ENCODE results near the gene CHGA. TPM values are rescaled to one million over a fixed set of nuclear protein-coding genes. Genes with fewer than 3 reads are reported as not detected.

CHGA gene
- total and polyA plus RNA-seq, 2 experiments from 2014 or later, result 40.5 to 61.3 TPM

GRCh38 chr14:92926931-92927330 lies 4.0 kb downstream of the CHGA start:
- no peaks in the 10 kb centered on the region for H3K9me2 ChIP-seq (replicated peaks; ENCODE audit: insufficient read depth)
- H2AFZ ChIP-seq, result no peak overlapping the region
- peaks cover 26% of the 10 kb centered on the region for H3K27me3 ChIP-seq
- WGBS (ENCODE audit: low lambda C conversion rate, missing lambda C conversion rate), result 85% methylated on average over 3 of the region's 3 CpGs
- no peak overlapping the region for H3K4me3 ChIP-seq
- H3K9me3 ChIP-seq (ENCODE audit: low read depth), result no peaks in the 10 kb centered on the region
- no peak for DNase-seq (ENCODE audit: low spot score)
- H3K27ac ChIP-seq, result no peak overlapping the region
- no peaks in the 10 kb centered on the region for H4K20me1 ChIP-seq (ENCODE audit: insufficient read depth, poor library complexity, severe bottlenecking)
- no peak overlapping the region for H3K4me2 ChIP-seq
- no peaks in the 10 kb centered on the region for H3K79me2 ChIP-seq
- H3K36me3 ChIP-seq (replicated peaks; ENCODE audit: insufficient read depth, low read depth), result no peaks in the 10 kb centered on the region
- no peaks in the 10 kb centered on the region for H3K4me1 ChIP-seq (ENCODE audit: insufficient read depth)
- TF ChIP-seq EZH2phosphoT487 (IDR thresholded peaks at IDR 0.05; ENCODE audit: low read depth, severe bottlenecking, unreplicated experiment) (no peak), EZH2 (IDR thresholded peaks at IDR 0.05; ENCODE audit: borderline replicate concordance) (no peak), CTCF (IDR thresholded peaks at IDR 0.05; ENCODE audit: poor library complexity) (no peak)

- WGBS (ENCODE audit: low lambda C conversion rate, missing lambda C conversion rate), result 79% methylated on average over 14 of the region's 14 CpGs
- H3K9me3 ChIP-seq (ENCODE audit: low read depth), result no peaks in the 10 kb centered on the region
- TF ChIP-seq EZH2phosphoT487 (IDR thresholded peaks at IDR 0.05; ENCODE audit: low read depth, severe bottlenecking, unreplicated experiment) (no peak), EZH2 (IDR thresholded peaks at IDR 0.05; ENCODE audit: borderline replicate concordance) (no peak), CTCF (IDR thresholded peaks at IDR 0.05; ENCODE audit: poor library complexity) (no peak)
- H4K20me1 ChIP-seq (ENCODE audit: insufficient read depth, poor library complexity, severe bottlenecking), result no peaks in the 10 kb centered on the region
- H3K27me3 ChIP-seq, result peaks cover 19% of the 10 kb centered on the region
- H3K27ac ChIP-seq, result no peak overlapping the region
- no peak overlapping the region for H3K4me2 ChIP-seq
- no peaks in the 10 kb centered on the region for H3K9me2 ChIP-seq (replicated peaks; ENCODE audit: insufficient read depth)
- H3K4me1 ChIP-seq (ENCODE audit: insufficient read depth), result no peaks in the 10 kb centered on the region
- H3K36me3 ChIP-seq (replicated peaks; ENCODE audit: insufficient read depth, low read depth), result no peaks in the 10 kb centered on the region
- DNase-seq (ENCODE audit: low spot score), result no peak
- no peak overlapping the region for H2AFZ ChIP-seq
- no peaks in the 10 kb centered on the region for H3K79me2 ChIP-seq
- H3K4me3 ChIP-seq, result no peak overlapping the region
Measured at GRCh38 chr14:92927349-92928257, 4.7 kb downstream of the CHGA start.

- no peak overlapping the region for H3K27ac ChIP-seq
- H3K9me2 ChIP-seq (replicated peaks; ENCODE audit: insufficient read depth), result no peaks in the 10 kb centered on the region
- no peaks in the 10 kb centered on the region for H3K4me1 ChIP-seq (ENCODE audit: insufficient read depth)
- WGBS (ENCODE audit: low lambda C conversion rate, missing lambda C conversion rate), result 88% methylated on average over 2 of the region's 3 CpGs
- H3K27me3 ChIP-seq, result peaks cover 16% of the 10 kb centered on the region
- no peak overlapping the region for H2AFZ ChIP-seq
- H3K4me3 ChIP-seq, result no peak overlapping the region
- H3K9me3 ChIP-seq (ENCODE audit: low read depth), result no peaks in the 10 kb centered on the region
- H3K36me3 ChIP-seq (replicated peaks; ENCODE audit: insufficient read depth, low read depth), result no peaks in the 10 kb centered on the region
- H3K4me2 ChIP-seq, result no peak overlapping the region
- DNase-seq (ENCODE audit: low spot score), result no peak
- TF ChIP-seq CTCF (IDR thresholded peaks at IDR 0.05; ENCODE audit: poor library complexity), result no peak
- TF ChIP-seq EZH2 (IDR thresholded peaks at IDR 0.05; ENCODE audit: borderline replicate concordance), result no peak
- no peak for TF ChIP-seq EZH2phosphoT487 (IDR thresholded peaks at IDR 0.05; ENCODE audit: low read depth, severe bottlenecking, unreplicated experiment)
- H4K20me1 ChIP-seq (ENCODE audit: insufficient read depth, poor library complexity, severe bottlenecking), result no peaks in the 10 kb centered on the region
- H3K79me2 ChIP-seq, result no peaks in the 10 kb centered on the region
Measured at GRCh38 chr14:92928258-92928629, 5.3 kb downstream of the CHGA start.

Data from hepatocyte (in vitro differentiated cells).